LoVo (cell line): ENCODE results near the gene ALPG.
"Not testable (repeated sequence)": the region's sequence is repeated elsewhere in the genome, so short reads cannot be mapped to it uniquely, and the experiment has no call there.

Source experiments
- DNase-seq: peaks from one replicate; pipeline ENCODE4 v3.0.0-alpha.2; 2016; ENCODE audit warnings: low spot score

The ALPG gene

GRCh38 chr2:232396683-232397082 is 10.0 kb upstream of the ALPG start:
- no peak for DNase-seq

- peak; percentile 74 for DNase-seq
Measured at GRCh38 chr2:232398293-232399034, 8.2 kb upstream of the ALPG start.

- DNase-seq: no peak
Measured at GRCh38 chr2:232400256-232401015, 6.2 kb upstream of the ALPG start.

GRCh38 chr2:232402518-232402917 is 4.1 kb upstream of the ALPG start:
- DNase-seq: no peak

- DNase-seq: no peak
Measured at GRCh38 chr2:232405943-232406510, 617 bp upstream of the ALPG start.

- not testable (repeated sequence) for DNase-seq
Measured at GRCh38 chr2:232407428-232408150, 945 bp downstream of the ALPG start.

- DNase-seq: not testable (repeated sequence)
Measured at GRCh38 chr2:232408269-232408668, 1.6 kb downstream of the ALPG start.

- not testable (repeated sequence) for DNase-seq
Measured at GRCh38 chr2:232409617-232410016, 3.0 kb downstream of the ALPG start.

- DNase-seq: no peak
Measured at GRCh38 chr2:232410238-232410900, 3.7 kb downstream of the ALPG start.

GRCh38 chr2:232411901-232412629 is 5.4 kb downstream of the ALPG start:
- no peak for DNase-seq

GRCh38 chr2:232412986-232413385 is 6.3 kb downstream of the ALPG start:
- no peak for DNase-seq

- no peak for DNase-seq
Measured at GRCh38 chr2:232415138-232415690, 8.6 kb downstream of the ALPG start.

- DNase-seq: peak; percentile 52
Measured at GRCh38 chr2:232415736-232416520, 9.3 kb downstream of the ALPG start.

- DNase-seq: no peak
Measured at GRCh38 chr2:232416521-232417470, 10.2 kb downstream of the ALPG start.

GRCh38 chr2:232417489-232417888 is 10.8 kb downstream of the ALPG start:
- no peak for DNase-seq

- DNase-seq: no peak
Measured at GRCh38 chr2:232418056-232418455, 11.4 kb downstream of the ALPG start.

GRCh38 chr2:232418466-232419244 is 12.0 kb downstream of the ALPG start:
- DNase-seq: no peak
